Measurements from ENCODE around the gene KLK15. TPM values are rescaled to one million over a fixed set of nuclear protein-coding genes. Genes with fewer than 3 reads are reported as not detected.

KLK15 gene
- total and polyA plus RNA-seq, 7 donors, result not detected

GRCh38 chr19:50795664-50796073 is 37.7 kb downstream of the KLK15 start:
- Histone ChIP-seq H3K27me3 (ENCODE audit: insufficient read depth in 3 of 3, low read length in 2 of 3) (peaks cover 0 to 2% (median 0%) of the 10 kb centered on the region in 3 donors), H3K9me3 (no peaks in the 10 kb centered on the region), H3K36me3 (ENCODE audit: insufficient read depth in 1 of 2, low read depth in 1 of 2) (peaks cover 3 to 43% of the 10 kb centered on the region in 2 donors), H3K4me1 (no peaks in the 10 kb centered on the region), H3K4me3 (no peak overlapping the region), H3K27ac (no peak overlapping the region)
- TF ChIP-seq CTCF (IDR thresholded peaks at IDR 0.05), result no peak
- intact Hi-C loops (cut with DNase I), result no loop called here
- ATAC-seq (no peak), DNase-seq (no peak)
- WGBS, 3 donors, result 76 to 88% (median 77%) methylated on average over 4 of the region's 4 CpGs

GRCh38 chr19:50794876-50795663 is 38.3 kb downstream of the KLK15 start:
- H3K36me3 ChIP-seq (ENCODE audit: insufficient read depth in 1 of 2, low read depth in 1 of 2), result peaks cover 3 to 40% of the 10 kb centered on the region in 2 donors
- no peak overlapping the region for H3K27ac ChIP-seq
- no peak for TF ChIP-seq CTCF (IDR thresholded peaks at IDR 0.05)
- WGBS, 3 donors, result 39 to 45% (median 42%) methylated on average over 18 of the region's 18 CpGs
- DNase-seq, result no peak
- H3K4me3 ChIP-seq, result no peak overlapping the region
- ATAC-seq, result peak in 3 of 4 donors; percentile 24 to 35 (median 27)
- no peaks in the 10 kb centered on the region for H3K4me1 ChIP-seq
- H3K27me3 ChIP-seq (ENCODE audit: insufficient read depth in 3 of 3, low read length in 2 of 3), result peaks cover 0 to 2% (median 0%) of the 10 kb centered on the region in 3 donors
- no peaks in the 10 kb centered on the region for H3K9me3 ChIP-seq
- intact Hi-C loops (cut with DNase I), result no loop called here

- peaks cover 0 to 2% (median 0%) of the 10 kb centered on the region in 3 donors for H3K27me3 ChIP-seq (ENCODE audit: insufficient read depth in 3 of 3, low read length in 2 of 3)
- intact Hi-C loops (cut with DNase I), result no loop called here
- H3K27ac ChIP-seq, result no peak overlapping the region
- H3K4me3 ChIP-seq, result no peak overlapping the region
- H3K4me1 ChIP-seq, result no peaks in the 10 kb centered on the region
- peaks cover 3 to 32% of the 10 kb centered on the region in 2 donors for H3K36me3 ChIP-seq (ENCODE audit: insufficient read depth in 1 of 2, low read depth in 1 of 2)
- ATAC-seq, result peak in 3 of 4 donors; percentile 19 to 27 (median 22)
- DNase-seq, result no peak
- 12 to 21% (median 21%) methylated on average over 14 to 16 of the region's 16 CpGs for WGBS, 3 donors
- TF ChIP-seq CTCF (IDR thresholded peaks at IDR 0.05), result no peak
- H3K9me3 ChIP-seq, result no peaks in the 10 kb centered on the region
These were observed 39.1 kb downstream of the KLK15 start for GRCh38 chr19:50794074-50794875.

GRCh38 chr19:50793558-50794065 is 39.8 kb downstream of the KLK15 start:
- Histone ChIP-seq H3K27ac (no peak overlapping the region), H3K4me1 (no peaks in the 10 kb centered on the region), H3K27me3 (ENCODE audit: insufficient read depth in 3 of 3, low read length in 2 of 3) (peaks cover 0 to 2% (median 0%) of the 10 kb centered on the region in 3 donors), H3K4me3 (no peak overlapping the region), H3K9me3 (no peaks in the 10 kb centered on the region), H3K36me3 (ENCODE audit: insufficient read depth in 1 of 2, low read depth in 1 of 2) (peaks cover 3 to 25% of the 10 kb centered on the region in 2 donors)
- no peak for TF ChIP-seq CTCF (IDR thresholded peaks at IDR 0.05)
- 53 to 66% (median 53%) methylated on average over 11 of the region's 11 CpGs for WGBS, 3 donors
- ATAC-seq (no peak), DNase-seq (no peak)
- intact Hi-C loops (cut with DNase I), result no loop called here
